ENCODE measurements around the gene CES3. TPM values are rescaled to one million over a fixed set of nuclear protein-coding genes. Genes with fewer than 3 reads are reported as not detected.

CES3 gene
- total RNA-seq, 6 donors from 2014 or later: 1.4 to 6.2 (median 2.9) TPM

GRCh38 chr16:66949472-66949871 is 11.6 kb upstream of the CES3 start:
- no peak overlapping the region for H3K27ac ChIP-seq
- H3K4me3 ChIP-seq: no peak overlapping the region
- no peak for ATAC-seq (ENCODE audit: low FRiP score in 2 of 2)

DNA sequence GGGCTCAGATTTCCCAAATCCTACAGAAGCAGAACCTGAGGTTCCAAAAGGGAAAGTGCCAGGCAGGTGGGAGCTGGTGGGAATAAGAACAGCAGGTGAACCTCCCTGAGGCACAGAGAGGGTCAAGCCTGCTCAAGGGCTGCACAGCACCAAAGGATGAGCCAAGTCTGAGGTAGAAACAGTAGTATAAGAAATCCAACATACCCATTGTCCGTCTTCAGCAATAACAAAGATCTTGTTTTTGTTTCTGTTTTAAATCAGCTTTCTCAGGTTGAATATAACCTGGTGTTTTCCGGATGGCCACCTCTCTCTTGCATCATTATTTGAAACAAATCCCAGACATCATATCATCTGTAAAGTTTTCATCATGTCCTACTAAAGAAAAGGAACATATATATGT is 10.6 kb upstream of the CES3 start:
- Histone ChIP-seq H3K4me1 (peaks cover 14 to 19% (median 17%) of the 10 kb centered on the region in 4 donors), H3K9me3 (no peaks in the 10 kb centered on the region), H3K27ac (no peak overlapping the region), H3K4me3 (no peak overlapping the region), H3K36me3 (no peaks in the 10 kb centered on the region), H3K27me3 (peaks cover 0 to 7% (median 0%) of the 10 kb centered on the region in 4 donors)
- WGBS, 2 donors: 65 to 78% methylated on average over 2 of the region's 2 CpGs
- no peak for DNase-seq
- TF ChIP-seq CTCF (IDR thresholded peaks at IDR 0.05) (no peak), POLR2A (IDR thresholded peaks at IDR 0.05) (no peak)
- ATAC-seq (ENCODE audit: low FRiP score in 2 of 2): no peak

More at GRCh38 chr16:66949472-66949871, 11.6 kb upstream of the CES3 start:
- WGBS, 2 donors: 81 to 84% methylated on average over 6 of the region's 6 CpGs
- TF ChIP-seq POLR2AphosphoS5 (IDR thresholded peaks at IDR 0.05): no peak
- no peak for TF ChIP-seq CTCF (IDR thresholded peaks at IDR 0.05)
- TF ChIP-seq POLR2A (IDR thresholded peaks at IDR 0.05): no peak
- peaks cover 14 to 19% (median 17%) of the 10 kb centered on the region in 4 donors for H3K4me1 ChIP-seq
- peaks cover 0 to 7% (median 0%) of the 10 kb centered on the region in 4 donors for H3K27me3 ChIP-seq
- H3K9me3 ChIP-seq: no peaks in the 10 kb centered on the region
- DNase-seq: no peak
- H3K36me3 ChIP-seq: no peaks in the 10 kb centered on the region

DNA sequence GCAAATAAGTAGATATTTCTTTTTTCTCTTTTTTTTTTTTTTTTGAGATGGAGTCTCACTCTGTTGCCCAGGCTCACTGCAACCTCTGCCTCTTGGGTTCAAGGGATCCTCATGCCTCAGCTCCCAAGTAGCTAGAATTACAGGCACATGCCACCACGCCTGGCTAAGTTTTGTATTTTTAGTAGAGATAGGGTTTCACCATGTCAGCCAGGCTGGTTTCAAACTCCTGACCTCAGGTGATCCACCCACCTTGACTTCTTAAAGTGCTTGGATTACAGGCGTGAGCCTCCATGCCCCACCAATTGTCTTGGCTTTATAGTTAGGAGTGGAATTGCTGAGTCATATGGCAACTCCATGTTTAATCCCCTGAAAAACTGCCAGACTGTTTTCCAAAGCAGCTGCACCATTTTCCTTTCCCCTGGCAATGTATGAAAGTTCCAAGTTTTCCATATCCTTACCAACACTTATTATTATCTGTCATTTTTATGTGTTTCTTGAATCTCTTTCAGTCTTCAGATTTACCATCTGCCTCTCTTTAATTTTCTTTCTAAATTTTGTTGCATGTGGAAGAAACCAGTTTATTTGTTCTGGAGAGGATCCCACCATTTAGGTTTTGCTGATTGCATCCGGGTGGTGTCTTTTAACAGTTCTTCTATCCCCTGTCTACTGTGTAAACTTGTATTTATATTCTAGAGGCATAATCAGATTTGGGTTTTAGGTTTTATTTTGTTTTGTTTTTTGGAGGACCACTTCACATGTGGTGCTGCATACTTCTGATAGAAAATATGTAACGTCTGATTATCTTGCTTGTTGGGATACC is 9.9 kb upstream of the CES3 start:
- TF ChIP-seq POLR2A (IDR thresholded peaks at IDR 0.05) (no peak), CTCF (IDR thresholded peaks at IDR 0.05) (no peak), EP300 (IDR thresholded peaks at IDR 0.05) (no peak), POLR2AphosphoS5 (IDR thresholded peaks at IDR 0.05) (no peak)
- Histone ChIP-seq H3K27me3 (peaks cover 0 to 7% (median 0%) of the 10 kb centered on the region in 4 donors), H3K4me1 (peaks cover 14 to 19% (median 17%) of the 10 kb centered on the region in 4 donors), H3K4me3 (no peak overlapping the region), H3K9me3 (no peaks in the 10 kb centered on the region), H3K27ac (no peak overlapping the region), H3K36me3 (no peaks in the 10 kb centered on the region)
- ATAC-seq (ENCODE audit: low FRiP score in 2 of 2) (no peak), DNase-seq (no peak)
- WGBS, 2 donors: 80 to 84% methylated on average over 4 of the region's 4 CpGs

DNA sequence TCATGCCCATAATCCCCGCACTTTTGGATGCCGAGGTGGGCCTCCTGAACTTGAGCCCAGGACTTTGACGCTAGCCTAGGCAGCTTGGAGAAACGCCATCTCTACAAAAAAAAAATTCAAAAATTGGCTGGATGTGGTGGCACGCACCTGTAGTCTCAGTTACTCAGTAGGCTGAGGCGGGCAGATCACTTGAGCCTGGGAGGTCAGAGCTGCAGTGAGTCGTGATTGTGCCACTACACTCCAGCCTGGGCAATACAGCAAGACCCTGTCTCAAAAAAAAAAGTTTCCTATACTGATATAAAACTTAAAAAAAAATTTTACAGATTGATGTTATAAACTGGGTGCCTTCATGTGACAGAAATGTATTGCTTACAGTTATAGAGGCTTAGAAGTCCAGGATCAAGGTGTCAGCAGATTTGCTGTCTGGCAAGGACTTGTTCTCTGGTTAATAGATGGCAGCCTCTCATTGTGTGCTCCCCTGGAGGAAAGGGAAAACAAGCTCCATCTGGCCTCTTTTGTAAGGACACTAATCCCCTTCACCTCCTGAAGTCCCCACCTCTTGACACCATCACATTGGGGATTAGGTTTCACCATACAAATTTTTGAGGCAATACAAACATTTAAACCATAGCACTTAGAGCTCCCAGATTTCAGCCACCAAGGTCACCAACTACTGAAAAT is 8.5 kb upstream of the CES3 start:
- TF ChIP-seq CTCF (IDR thresholded peaks at IDR 0.05) (no peak), POLR2AphosphoS5 (IDR thresholded peaks at IDR 0.05) (no peak), POLR2A (IDR thresholded peaks at IDR 0.05) (no peak), EP300 (IDR thresholded peaks at IDR 0.05) (no peak)
- WGBS, 2 donors: 78 to 90% methylated on average over 7 of the region's 7 CpGs

More for the DNA sequence above, 8.5 kb upstream of the CES3 start:
- ATAC-seq (ENCODE audit: low FRiP score in 2 of 2) (no peak), DNase-seq (no peak)
- no peak overlapping the region for H3K27ac ChIP-seq
- no peaks in the 10 kb centered on the region for H3K36me3 ChIP-seq
- H3K4me1 ChIP-seq: peaks cover 10 to 15% (median 13%) of the 10 kb centered on the region in 4 donors
- no peaks in the 10 kb centered on the region for H3K9me3 ChIP-seq
- peaks cover 0 to 7% (median 0%) of the 10 kb centered on the region in 4 donors for H3K27me3 ChIP-seq
- H3K4me3 ChIP-seq: no peak overlapping the region

All from upper lobe of left lung (tissue), 6 donors.